H1 (cell line): ENCODE measurements around the gene EXOC2. TPM values are rescaled to one million over a fixed set of nuclear protein-coding genes. Genes with fewer than 3 reads are reported as not detected.

Experiments
- CTCF ChIA-PET: fragments of 300-600 bp; sonication (Branson Sonifier 250); formaldehyde crosslinking; loops from one replicate; lab custom pipeline; 2021; ENCODE audit not compliant: partially characterized antibody; lab: Charles Lee
- POLR2A ChIA-PET: fragments of 300-600 bp; sonication (Branson Sonifier 250); formaldehyde crosslinking; loops from one replicate; lab custom pipeline; 2021; ENCODE audit warnings: inconsistent platforms; ENCODE audit not compliant: partially characterized antibody; lab: Charles Lee
- DNase-seq, 2 experiments: peaks; one replicate each; pipeline versions ENCODE4 v3.0.0 to v3.0.0-alpha.2; 2010 to 2022; ENCODE audit warnings: low spot score in 2 of 2, low read depth in 1 of 2, mixed read lengths in 1 of 2
- FAIRE-seq: peaks from 2 replicates; lab custom pipeline; 2011; peaks lifted over from hg19 to GRCh38; lab: Jason Lieb, UNC
- H2AFZ ChIP-seq: 2 replicates; pipeline ENCODE4 v1.8.1; 2012; ENCODE audit warnings: low read length, inconsistent platforms
- H2AK5ac ChIP-seq: 2 replicates; pipeline ENCODE4 v1.6.1; 2013; ENCODE audit warnings: low read depth, low read length
- H2BK120ac ChIP-seq: replicated peaks from 2 replicates; pipeline ENCODE3; 2013; ENCODE audit warnings: low read depth, low read length, inconsistent platforms
- H2BK12ac ChIP-seq: 2 replicates; pipeline ENCODE4 v1.6.1; 2013; ENCODE audit warnings: low read depth, low read length
- H2BK15ac ChIP-seq: 2 replicates; pipeline ENCODE4 v1.6.1; 2013; ENCODE audit warnings: low read length
- H2BK20ac ChIP-seq: 2 replicates; pipeline ENCODE4 v1.6.1; 2013; ENCODE audit warnings: low read length
- H2BK5ac ChIP-seq: 2 replicates; pipeline ENCODE4 v1.6.1; 2013; ENCODE audit warnings: low read depth, low read length
- H3K14ac ChIP-seq: 2 replicates; pipeline ENCODE4 v1.6.1; 2013; ENCODE audit warnings: inconsistent platforms; ENCODE audit not compliant: insufficient read length
- H3K18ac ChIP-seq: 2 replicates; pipeline ENCODE4 v1.6.1; 2013; ENCODE audit warnings: low read length; ENCODE audit errors: extremely low read depth
- H3K23ac ChIP-seq: 2 replicates; pipeline ENCODE4 v1.6.1; 2013; ENCODE audit warnings: inconsistent platforms; ENCODE audit not compliant: insufficient read length
- H3K23me2 ChIP-seq: 2 replicates; pipeline ENCODE4 v1.6.1; 2013; ENCODE audit warnings: low read depth, low read length
- H3K27ac ChIP-seq: 2 replicates; pipeline ENCODE4 v1.6.1; 2011; ENCODE audit warnings: low read depth, low read length, inconsistent platforms
- H3K27me3 ChIP-seq, 4 experiments: replicated peaks in 1 of 4; 1 replicate in 1 of 4; 2 replicates in 3 of 4; pipeline versions ENCODE4 v1.6.1 to v1.8.1; 2011 to 2013; ENCODE audit warnings: low read length in 3 of 4, mild to moderate bottlenecking in 3 of 4, inconsistent platforms in 2 of 4, mixed read lengths in 2 of 4, moderate library complexity in 1 of 4; ENCODE audit not compliant: control insufficient read depth in 3 of 4, insufficient read depth in 3 of 4; ENCODE audit errors: extremely low read depth in 1 of 4
- H3K36me3 ChIP-seq, 4 experiments: 2 replicates each; pipeline versions ENCODE4 v1.6.1 to v1.8.1; 2011 to 2013; ENCODE audit warnings: mild to moderate bottlenecking in 4 of 4, low read length in 3 of 4, moderate library complexity in 2 of 4, control low read depth in 1 of 4, inconsistent platforms in 1 of 4; ENCODE audit not compliant: insufficient read depth in 4 of 4, control insufficient read depth in 2 of 4
- H3K4ac ChIP-seq: replicated peaks from 2 replicates; pipeline ENCODE3; 2013; ENCODE audit warnings: low read length, low read depth, mixed read lengths, inconsistent platforms; ENCODE audit not compliant: insufficient read length
- H3K4me1 ChIP-seq, 4 experiments: replicated peaks in 1 of 4; 1 replicate in 1 of 4; 2 replicates in 3 of 4; pipeline versions ENCODE4 v1.6.1 to v1.8.1; 2011 to 2013; ENCODE audit warnings: low read length in 3 of 4, inconsistent platforms in 2 of 4, mixed read lengths in 1 of 4; ENCODE audit not compliant: insufficient read depth in 4 of 4, control insufficient read depth in 3 of 4
- H3K4me2 ChIP-seq, 2 experiments: 2 replicates each; pipeline versions ENCODE4 v1.6.1 to v1.8.1; 2011 to 2013; ENCODE audit warnings: low read depth in 2 of 2, low read length in 2 of 2, control low read depth in 1 of 2, inconsistent platforms in 1 of 2, mild to moderate bottlenecking in 1 of 2; ENCODE audit not compliant: insufficient read depth in 1 of 2
- H3K4me3 ChIP-seq, 4 experiments: fragments of 200-600, 300-600 bp in 1 of 4; sonication (generic), shearing (Covaris generic), sonication (Bioruptor Twin) in 1 of 4; 2 replicates each; pipeline versions ENCODE4 v1.5.1 to v1.8.1; 2011 to 2016; ENCODE audit warnings: low read length in 4 of 4, low read depth in 3 of 4, control low read depth in 2 of 4, inconsistent platforms in 2 of 4, mild to moderate bottlenecking in 2 of 4, mixed read lengths in 1 of 4, moderate library complexity in 1 of 4; ENCODE audit not compliant: insufficient read depth in 2 of 4; ENCODE audit errors: extremely low read depth in 1 of 4
- H3K56ac ChIP-seq: replicated peaks from 2 replicates; pipeline ENCODE3; 2013; ENCODE audit warnings: low read depth, mild to moderate bottlenecking, mixed read lengths, low read length, inconsistent platforms; ENCODE audit not compliant: insufficient read length
- H3K79me1 ChIP-seq: 2 replicates; pipeline ENCODE4 v1.6.1; 2013; ENCODE audit warnings: low read depth, low read length, control low read depth
- H3K79me2 ChIP-seq, 2 experiments: 2 replicates each; pipeline versions ENCODE4 v1.6.1 to v1.8.1; 2012 to 2013; ENCODE audit warnings: low read length in 2 of 2, mild to moderate bottlenecking in 2 of 2, inconsistent platforms in 1 of 2; ENCODE audit not compliant: insufficient read depth in 2 of 2, control insufficient read depth in 1 of 2
- H3K9ac ChIP-seq, 4 experiments: replicated peaks in 1 of 4; 1 replicate in 1 of 4; 2 replicates in 3 of 4; pipeline versions ENCODE4 v1.6.1 to v1.8.1; 2011 to 2013; ENCODE audit warnings: low read depth in 3 of 4, low read length in 3 of 4, control low read depth in 2 of 4, mild to moderate bottlenecking in 2 of 4, moderate library complexity in 2 of 4, inconsistent platforms in 1 of 4; ENCODE audit errors: extremely low read depth in 1 of 4
- H3K9me3 ChIP-seq, 2 experiments: 2 replicates each; pipeline versions ENCODE4 v1.6.1 to v1.8.1; 2012 to 2013; ENCODE audit warnings: mild to moderate bottlenecking in 2 of 2, moderate library complexity in 2 of 2, control low read depth in 1 of 2, inconsistent platforms in 1 of 2, low read depth in 1 of 2, low read length in 1 of 2, mixed read lengths in 1 of 2; ENCODE audit not compliant: insufficient read depth in 2 of 2
- H4K20me1 ChIP-seq, 2 experiments: replicated peaks in 1 of 2; 2 replicates each; pipeline versions ENCODE3 to v1.8.1; 2011 to 2013; ENCODE audit warnings: inconsistent platforms in 2 of 2, low read length in 2 of 2, mild to moderate bottlenecking in 1 of 2; ENCODE audit not compliant: insufficient read depth in 2 of 2, control insufficient read depth in 1 of 2
- H4K5ac ChIP-seq: 2 replicates; pipeline ENCODE4 v1.6.1; 2013; ENCODE audit warnings: low read length, low read depth, mixed read lengths, inconsistent platforms; ENCODE audit not compliant: insufficient read length
- H4K8ac ChIP-seq: 2 replicates; pipeline ENCODE4 v1.8.0; 2013; ENCODE audit warnings: mild to moderate bottlenecking, moderate library complexity, low read length, inconsistent platforms; ENCODE audit not compliant: insufficient read depth; ENCODE audit errors: extremely low read depth
- H4K91ac ChIP-seq: replicated peaks from 2 replicates; pipeline ENCODE3; 2013; ENCODE audit warnings: low read length, mixed read lengths, inconsistent platforms; ENCODE audit not compliant: insufficient read length
- CBX8 ChIP-seq: fragments of 300-800, 300-1000 bp; sonication (generic); IDR thresholded peaks from 2 replicates; pipeline ENCODE4 v1.7.1; 2016; ENCODE audit warnings: low read depth, low read length, borderline replicate concordance
- CHD2 ChIP-seq: IDR thresholded peaks from 2 replicates; pipeline ENCODE4 v1.6.1; 2012; ENCODE audit warnings: low read length, improper control_type of control experiment
- GTF2F1 ChIP-seq: IDR thresholded peaks from 2 replicates; pipeline ENCODE4 v1.6.1; 2012; ENCODE audit warnings: low read depth, low read length, improper control_type of control experiment, borderline replicate concordance
- KDM1A ChIP-seq: fragments of 200-600, 300-600 bp; sonication (generic); IDR thresholded peaks from 2 replicates; pipeline ENCODE4 v1.7.1; 2016; ENCODE audit warnings: mild to moderate bottlenecking, low read length, borderline replicate concordance
- SP1 ChIP-seq: IDR thresholded peaks from 2 replicates; pipeline ENCODE4 v1.6.1; 2011; ENCODE audit warnings: low read depth, low read length
- SP2 ChIP-seq: IDR thresholded peaks from 2 replicates; pipeline ENCODE4 v1.6.1; 2012; ENCODE audit warnings: mild to moderate bottlenecking, low read length, inconsistent platforms
- USF2 ChIP-seq: IDR thresholded peaks from 2 replicates; pipeline ENCODE4 v1.6.1; 2011; ENCODE audit warnings: low read length, improper control_type of control experiment
- whole genome bisulfite sequencing, 2 experiments: shearing (Covaris generic) in 1 of 2; methylation state at CpG; one replicate each; pipeline versions ENCODE4 v1.1.6 to v1.1.7; 2013 to 2015; ENCODE audit warnings: low lambda C conversion rate in 2 of 2, mixed read lengths in 2 of 2, inconsistent platforms in 1 of 2, low coverage in 1 of 2, missing lambda C conversion rate in 1 of 2; ENCODE audit not compliant: insufficient replicate concordance in 2 of 2, insufficient coverage in 1 of 2, insufficient read length in 1 of 2; ENCODE audit errors: extremely low coverage in 1 of 2, missing lambda C conversion rate in 1 of 2; 5-methylcytosine and 5-hydroxymethylcytosine counted together
- polyA plus RNA-seq, 7 experiments: library from polyadenylated mRNA; depleted of rRNA in 3 of 7; stranded (reverse) in 5 of 7; unstranded in 2 of 7; fragments of >200 nt in 5 of 7; fragments of 200-250 nt in 2 of 7; gene quantifications; 1 replicate in 5 of 7; 2 replicates in 1 of 7; 4 replicates in 1 of 7; pipeline versions ENCODE4 v1.2.1 to v1.2.3, GENCODE V29; 2011 to 2013; ENCODE audit warnings: missing spikeins in 2 of 7, mixed read lengths in 2 of 7
- total RNA-seq: library from RNA; stranded (reverse); fragmentation: NEBNext Ultra II Directional; extraction: Animal tissue kit (Norgen Biotek cat#: 25700); gene quantifications from 2 replicates; pipeline ENCODE4 v1.2.1, GENCODE V29; 2021

Gene EXOC2
- total and polyA plus RNA-seq, 2 of the 8 experiments (the other 6 are each of a cell fraction or from before 2014, with no cell fraction given) = 25.5 to 44.4 TPM

GRCh38 chr6:470051-470900 is 222.7 kb downstream of the EXOC2 start:
- 85% methylated on average over 25 of the region's 25 CpGs; no CpG with 5 or more reads in 1 of the 2 experiments for WGBS, 2 experiments
- no peak overlapping the region for H3K9ac ChIP-seq
- H2AFZ ChIP-seq = no peak overlapping the region
- H3K36me3 ChIP-seq = no peaks in the 10 kb centered on the region
- no peak for FAIRE-seq
- no peak overlapping the region for H2BK12ac ChIP-seq
- CTCF ChIA-PET = interaction anchor here (0.9 kb wide), 1 partner anchor 46 kb away, joined by 3 read pairs; no protein-coding TSS in a partner anchor
- no peak overlapping the region; the same call in 1 of the 2 replicates for H2BK5ac ChIP-seq
- no peak overlapping the region for H3K4me3 ChIP-seq
- no peak overlapping the region for H2AK5ac ChIP-seq
- no peaks in the 10 kb centered on the region for H4K20me1 ChIP-seq
- no peak overlapping the region for H2BK20ac ChIP-seq
- H2BK15ac ChIP-seq = no peak overlapping the region
- DNase-seq = no peak
- H4K91ac ChIP-seq = no peak overlapping the region
- no peak overlapping the region for H3K14ac ChIP-seq
- no peak overlapping the region for H4K5ac ChIP-seq
- no peak overlapping the region for H3K4ac ChIP-seq
- H3K9me3 ChIP-seq = no peaks in the 10 kb centered on the region
- POLR2A ChIA-PET = no interaction called here
- H3K27me3 ChIP-seq = no peaks in the 10 kb centered on the region
- no peaks in the 10 kb centered on the region for H3K4me1 ChIP-seq
- H3K79me1 ChIP-seq = no peaks in the 10 kb centered on the region
- H3K27ac ChIP-seq = no peak overlapping the region
- H3K18ac ChIP-seq = no peak overlapping the region
- H3K79me2 ChIP-seq = no peaks in the 10 kb centered on the region
- no peak overlapping the region for H3K4me2 ChIP-seq
- H3K56ac ChIP-seq = no peak overlapping the region
- H4K8ac ChIP-seq = peak overlapping the region; percentile 16; the same call in 1 of the 2 replicates
- no peak overlapping the region for H2BK120ac ChIP-seq
- H3K23me2 ChIP-seq = no peaks in the 10 kb centered on the region
- H3K23ac ChIP-seq = no peak overlapping the region
- TF ChIP-seq SP1 (no peak), GTF2F1 (no peak), USF2 (no peak), CBX8 (no peak), KDM1A (no peak), CHD2 (no peak), SP2 (no peak)
- TF ChIP-seq, all 59 proteins: peak for 0
